ENCODE results near the gene ITGAE. TPM values are rescaled to one million over a fixed set of nuclear protein-coding genes. Genes with fewer than 3 reads are reported as not detected.

The ITGAE gene
- total RNA-seq, 1 experiment from 2014 or later: 20.9 TPM

DNA sequence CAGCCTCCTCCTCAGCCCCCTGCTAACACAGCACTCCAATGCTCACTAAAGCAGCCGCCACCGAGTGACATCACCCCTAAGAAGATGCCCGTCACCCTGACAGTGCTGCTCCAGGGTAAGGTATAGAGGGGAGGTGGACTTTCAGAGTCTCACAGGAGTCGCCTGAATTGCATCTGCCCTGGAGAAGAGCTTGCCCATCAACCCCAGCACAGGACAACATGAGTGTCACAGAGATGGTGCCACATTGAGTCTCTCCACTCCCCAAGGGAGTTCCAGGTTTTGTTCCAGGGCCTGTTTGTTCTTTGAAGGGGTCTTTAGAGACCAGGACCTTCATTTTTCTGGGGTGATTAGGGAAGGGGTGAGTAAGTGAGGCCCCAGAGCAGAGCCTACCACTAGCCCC lies 102.8 kb downstream of the ITGAE start:
- no peak for ATAC-seq
- intact Hi-C loops (cut with micrococcal nuclease; ENCODE audit: unreplicated experiment): no loop called here

GRCh38 chr17:3697103-3697476 lies 103.9 kb downstream of the ITGAE start:
- POLR2A ChIA-PET: no interaction called here
- BruUV-seq (replicated peaks): no TSS peak
- H3K9me3 ChIP-seq (ENCODE audit: control insufficient read depth, insufficient read depth, low read depth, low read length): no peaks in the 10 kb centered on the region
- no peaks in the 10 kb centered on the region for H3K36me3 ChIP-seq (ENCODE audit: control insufficient read depth, insufficient read depth, low read length)
- H3K4me1 ChIP-seq (ENCODE audit: control insufficient read depth, insufficient read depth, low read length): peaks cover 4% of the 10 kb centered on the region
- intact Hi-C loops (cut with micrococcal nuclease; ENCODE audit: unreplicated experiment): no loop called here
- no peak overlapping the region for H3K27ac ChIP-seq (ENCODE audit: low read length)
- ATAC-seq (no peak), DNase-seq (ENCODE audit: low read depth, low spot score) (no peak)
- H3K4me3 ChIP-seq (ENCODE audit: low read depth in 2 of 2, low read length in 2 of 2): no peak overlapping the region
- in situ Hi-C loops (cut with HindIII; ENCODE audit: low pct_unique_long_range_greater_than_20kb, low sequenced_read_pairs): no loop called here
- CTCF ChIA-PET: interaction anchor here (0.6 kb wide), 1 partner anchor 237 kb away, joined by 5 read pairs; no protein-coding TSS in a partner anchor
- H3K27me3 ChIP-seq (ENCODE audit: control insufficient read depth, insufficient read depth, low read length): no peaks in the 10 kb centered on the region
- TF ChIP-seq TCF7L2 (IDR thresholded peaks at IDR 0.05; ENCODE audit: low read depth, low read length): no peak
- TF ChIP-seq, protein P1, sequence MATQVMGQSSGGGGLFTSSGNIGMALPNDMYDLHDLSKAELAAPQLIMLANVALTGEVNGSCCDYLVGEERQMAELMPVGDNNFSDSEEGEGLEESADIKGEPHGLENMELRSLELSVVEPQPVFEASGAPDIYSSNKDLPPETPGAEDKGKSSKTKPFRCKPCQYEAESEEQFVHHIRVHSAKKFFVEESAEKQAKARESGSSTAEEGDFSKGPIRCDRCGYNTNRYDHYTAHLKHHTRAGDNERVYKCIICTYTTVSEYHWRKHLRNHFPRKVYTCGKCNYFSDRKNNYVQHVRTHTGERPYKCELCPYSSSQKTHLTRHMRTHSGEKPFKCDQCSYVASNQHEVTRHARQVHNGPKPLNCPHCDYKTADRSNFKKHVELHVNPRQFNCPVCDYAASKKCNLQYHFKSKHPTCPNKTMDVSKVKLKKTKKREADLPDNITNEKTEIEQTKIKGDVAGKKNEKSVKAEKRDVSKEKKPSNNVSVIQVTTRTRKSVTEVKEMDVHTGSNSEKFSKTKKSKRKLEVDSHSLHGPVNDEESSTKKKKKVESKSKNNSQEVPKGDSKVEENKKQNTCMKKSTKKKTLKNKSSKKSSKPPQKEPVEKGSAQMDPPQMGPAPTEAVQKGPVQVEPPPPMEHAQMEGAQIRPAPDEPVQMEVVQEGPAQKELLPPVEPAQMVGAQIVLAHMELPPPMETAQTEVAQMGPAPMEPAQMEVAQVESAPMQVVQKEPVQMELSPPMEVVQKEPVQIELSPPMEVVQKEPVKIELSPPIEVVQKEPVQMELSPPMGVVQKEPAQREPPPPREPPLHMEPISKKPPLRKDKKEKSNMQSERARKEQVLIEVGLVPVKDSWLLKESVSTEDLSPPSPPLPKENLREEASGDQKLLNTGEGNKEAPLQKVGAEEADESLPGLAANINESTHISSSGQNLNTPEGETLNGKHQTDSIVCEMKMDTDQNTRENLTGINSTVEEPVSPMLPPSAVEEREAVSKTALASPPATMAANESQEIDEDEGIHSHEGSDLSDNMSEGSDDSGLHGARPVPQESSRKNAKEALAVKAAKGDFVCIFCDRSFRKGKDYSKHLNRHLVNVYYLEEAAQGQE (IDR thresholded peaks at IDR 0.05; ENCODE audit: insufficient read depth in 1 of 2, low read depth in 2 of 2, low read length in 1 of 2): no peak
- TF ChIP-seq SIN3A (IDR thresholded peaks at IDR 0.05; ENCODE audit: borderline replicate concordance, insufficient read depth, low read depth, low read length): no peak
- TF ChIP-seq CTCF (IDR thresholded peaks at IDR 0.05): no peak
- no peak for TF ChIP-seq POLR2AphosphoS5 (IDR thresholded peaks at IDR 0.05; ENCODE audit: low read depth, low read length)

More for the DNA sequence above, 102.8 kb downstream of the ITGAE start:
- Histone ChIP-seq H3K27me3 (ENCODE audit: control insufficient read depth, insufficient read depth, low read length) (no peaks in the 10 kb centered on the region), H3K36me3 (ENCODE audit: control insufficient read depth, insufficient read depth, low read length) (no peaks in the 10 kb centered on the region), H3K27ac (ENCODE audit: low read length) (no peak overlapping the region), H3K4me3 (ENCODE audit: low read depth in 2 of 2, low read length in 2 of 2) (no peak overlapping the region), H3K4me1 (ENCODE audit: control insufficient read depth, insufficient read depth, low read length) (peaks cover 4% of the 10 kb centered on the region), H3K9me3 (ENCODE audit: control insufficient read depth, insufficient read depth, low read depth, low read length) (no peaks in the 10 kb centered on the region)
- BruUV-seq (replicated peaks): no TSS peak
- ChIA-PET POLR2A (no interaction called here), CTCF (no interaction called here)
- DNase-seq (ENCODE audit: low read depth, low spot score): no peak
- in situ Hi-C loops (cut with HindIII; ENCODE audit: low pct_unique_long_range_greater_than_20kb, low sequenced_read_pairs): no loop called here
- TF ChIP-seq, protein P1 (IDR thresholded peaks at IDR 0.05; ENCODE audit: insufficient read depth in 1 of 2, low read depth in 2 of 2, low read length in 1 of 2): no peak
- no peak for TF ChIP-seq TCF7L2 (IDR thresholded peaks at IDR 0.05; ENCODE audit: low read depth, low read length)
- TF ChIP-seq CTCF (IDR thresholded peaks at IDR 0.05): no peak
- no peak for TF ChIP-seq POLR2AphosphoS5 (IDR thresholded peaks at IDR 0.05; ENCODE audit: low read depth, low read length)
- TF ChIP-seq SIN3A (IDR thresholded peaks at IDR 0.05; ENCODE audit: borderline replicate concordance, insufficient read depth, low read depth, low read length): no peak

All from Panc1 (cell line).